Lower leg skin (tissue), 3 donors: ENCODE measurements around the gene HYDIN.

Experiments
- POLR2A ChIP-seq, 2 donors: fragments of 450-650 bp; IDR thresholded peaks; one replicate each; pipeline ENCODE4 v1.6.1; 2016 to 2017; ENCODE audit warnings: antibody characterized with exemption in 2 of 2, mild to moderate bottlenecking in 1 of 2, moderate library complexity in 1 of 2
- TF ChIP-seq, protein P1 (sequence below), 3 donors: fragments of 450-650 bp; IDR thresholded peaks; one replicate each; pipeline ENCODE4 v1.5.1; 2016; ENCODE audit warnings: antibody characterized with exemption in 3 of 3, mild to moderate bottlenecking in 3 of 3, moderate library complexity in 2 of 3

DNA sequence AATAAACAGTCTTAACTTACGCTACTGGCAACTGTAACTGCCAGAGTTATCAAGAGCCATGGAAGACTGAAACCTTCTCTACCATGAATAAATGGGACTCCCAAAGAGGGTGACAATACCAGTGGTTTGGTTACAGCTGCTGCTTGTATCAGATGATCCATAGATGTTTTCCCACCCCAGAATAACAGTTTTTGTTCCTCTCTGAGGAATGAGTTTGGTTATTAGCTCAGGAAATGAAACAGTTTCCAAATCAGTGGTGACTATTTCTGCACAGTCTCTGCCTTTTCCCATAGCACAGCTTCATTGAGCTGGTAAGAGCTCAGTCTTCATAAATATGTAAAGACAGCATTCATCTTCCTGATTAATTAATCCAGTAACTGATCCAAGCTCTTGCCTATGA lies 14.0 kb upstream of the HYDIN start:
- TF ChIP-seq, protein P1, sequence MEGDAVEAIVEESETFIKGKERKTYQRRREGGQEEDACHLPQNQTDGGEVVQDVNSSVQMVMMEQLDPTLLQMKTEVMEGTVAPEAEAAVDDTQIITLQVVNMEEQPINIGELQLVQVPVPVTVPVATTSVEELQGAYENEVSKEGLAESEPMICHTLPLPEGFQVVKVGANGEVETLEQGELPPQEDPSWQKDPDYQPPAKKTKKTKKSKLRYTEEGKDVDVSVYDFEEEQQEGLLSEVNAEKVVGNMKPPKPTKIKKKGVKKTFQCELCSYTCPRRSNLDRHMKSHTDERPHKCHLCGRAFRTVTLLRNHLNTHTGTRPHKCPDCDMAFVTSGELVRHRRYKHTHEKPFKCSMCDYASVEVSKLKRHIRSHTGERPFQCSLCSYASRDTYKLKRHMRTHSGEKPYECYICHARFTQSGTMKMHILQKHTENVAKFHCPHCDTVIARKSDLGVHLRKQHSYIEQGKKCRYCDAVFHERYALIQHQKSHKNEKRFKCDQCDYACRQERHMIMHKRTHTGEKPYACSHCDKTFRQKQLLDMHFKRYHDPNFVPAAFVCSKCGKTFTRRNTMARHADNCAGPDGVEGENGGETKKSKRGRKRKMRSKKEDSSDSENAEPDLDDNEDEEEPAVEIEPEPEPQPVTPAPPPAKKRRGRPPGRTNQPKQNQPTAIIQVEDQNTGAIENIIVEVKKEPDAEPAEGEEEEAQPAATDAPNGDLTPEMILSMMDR (IDR thresholded peaks at IDR 0.05): no peak
- TF ChIP-seq POLR2A (IDR thresholded peaks at IDR 0.05): no peak
